DMS53 treated with DMSO at 0.1 percent for 48 hours (cell line): Measurements from ENCODE around the gene CCSER1.
"Not testable (repeated sequence)": the region's sequence is repeated elsewhere in the genome, so short reads cannot be mapped to it uniquely, and the experiment has no call there.

ENCODE experiments used
- DNase-seq: peaks from one replicate; lab custom pipeline; 2025; ENCODE audit not compliant: unreplicated experiment; lab: John Stamatoyannopoulos, UW

Gene CCSER1

DNA sequence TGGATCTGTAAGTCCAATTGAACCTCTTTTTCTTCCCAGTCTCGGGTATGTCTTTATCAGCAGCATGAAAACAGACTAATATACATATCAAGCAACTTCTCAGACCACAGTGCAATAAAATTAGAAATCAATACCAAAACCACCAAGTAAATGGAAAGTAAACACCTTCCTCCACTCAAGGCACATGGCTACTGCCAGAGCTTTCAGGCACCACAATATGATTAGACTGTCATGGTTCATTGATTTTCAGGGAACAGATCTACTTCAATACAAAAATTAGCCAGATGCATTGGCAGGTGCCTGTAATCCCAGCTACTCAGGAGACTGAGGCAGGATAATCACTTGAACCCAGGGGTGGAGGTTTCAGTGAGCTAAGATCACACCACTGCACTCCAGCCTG lies 776.2 kb downstream of the CCSER1 start:
- not testable (repeated sequence) for DNase-seq

DNA sequence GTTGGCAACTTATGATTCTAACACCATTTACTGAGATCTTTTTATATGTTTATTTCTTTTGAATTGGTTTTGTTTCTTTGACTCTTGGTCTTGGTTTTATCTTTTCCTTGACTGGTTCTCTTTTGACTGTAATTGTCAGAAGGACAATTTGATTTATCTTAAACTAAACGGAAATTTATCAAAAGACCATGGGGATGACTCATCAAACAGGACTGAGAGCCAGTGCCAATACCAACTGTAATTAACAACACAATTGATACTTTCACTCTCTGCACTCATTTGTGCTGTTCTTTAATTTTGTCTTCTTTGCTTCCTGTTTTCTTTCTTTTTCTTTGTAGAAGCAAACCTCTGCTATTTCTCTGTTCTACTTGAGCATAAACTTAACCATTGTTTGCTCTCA lies 776.8 kb downstream of the CCSER1 start:
- no peak for DNase-seq

DNA sequence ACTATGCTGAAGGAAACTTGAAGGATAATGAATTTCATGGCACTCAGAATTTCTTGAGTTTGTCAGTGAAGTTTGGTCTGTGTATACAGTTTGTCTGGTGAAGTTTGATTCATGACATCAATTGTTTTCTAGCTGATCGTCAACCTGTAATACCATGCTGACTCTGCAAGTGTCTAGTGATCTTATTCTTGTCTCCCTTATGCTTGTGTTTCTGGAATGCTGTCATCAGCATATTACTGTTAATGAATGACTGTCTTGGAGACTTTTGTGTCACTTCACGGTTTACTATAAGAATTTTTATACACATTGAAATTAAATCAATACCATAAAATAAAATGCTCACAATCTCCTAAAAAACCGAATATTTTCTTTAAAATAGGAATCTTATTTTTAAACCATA lies 779.0 kb downstream of the CCSER1 start:
- DNase-seq = no peak

DNA sequence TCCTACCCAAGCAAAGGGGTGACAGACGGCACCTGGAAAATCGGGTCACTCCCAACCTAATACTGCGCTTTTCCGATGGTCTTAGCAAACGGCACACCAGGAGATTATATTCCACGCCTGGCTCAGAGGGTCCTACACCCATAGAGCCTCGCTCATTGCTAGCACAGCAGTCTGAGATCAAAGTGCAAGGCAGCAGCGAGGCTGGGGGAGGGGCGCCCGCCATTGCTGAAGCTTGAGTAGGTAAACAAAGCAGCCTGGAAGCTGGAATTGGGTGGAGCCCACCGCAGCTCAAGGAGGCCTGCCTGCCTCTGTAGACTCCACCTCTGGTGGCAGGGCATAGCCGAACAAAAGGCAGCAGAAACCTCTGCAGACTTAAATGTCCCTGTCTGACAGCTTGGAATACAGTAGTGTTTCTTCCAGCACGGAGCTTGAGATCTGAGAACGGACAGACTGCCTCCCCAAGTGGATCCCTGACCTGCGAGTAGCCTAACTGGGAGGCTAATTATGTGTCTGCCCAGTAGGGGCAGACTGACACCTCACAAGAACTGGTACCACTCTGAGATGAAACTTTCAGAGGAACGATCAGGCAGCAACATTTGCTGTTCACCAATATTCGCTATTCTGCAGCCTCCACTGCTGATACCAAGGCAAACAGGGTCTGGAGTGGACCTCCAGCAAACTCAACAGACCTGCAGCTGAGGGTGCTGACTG lies 784.7 kb downstream of the CCSER1 start:
- DNase-seq = not testable (repeated sequence)

DNA sequence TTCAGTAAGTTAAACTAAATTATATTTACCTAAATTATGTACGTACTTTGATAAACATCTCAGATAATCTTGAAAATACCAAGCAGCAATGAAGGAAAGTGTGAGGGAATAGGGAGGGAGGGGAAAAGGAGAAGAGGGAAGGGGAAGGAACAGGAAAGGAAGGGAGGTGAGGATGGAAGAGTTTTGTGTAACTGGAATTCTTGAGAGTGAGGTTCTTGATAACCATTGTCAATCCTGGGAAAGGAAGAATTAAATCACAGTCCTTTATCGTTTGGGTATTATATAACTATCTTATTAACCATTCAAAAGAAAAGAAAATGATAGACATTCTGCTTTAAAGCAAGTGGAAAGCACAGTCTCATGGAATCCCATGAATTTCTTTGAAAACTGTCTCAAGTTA lies 795.0 kb downstream of the CCSER1 start:
- no peak for DNase-seq

DNA sequence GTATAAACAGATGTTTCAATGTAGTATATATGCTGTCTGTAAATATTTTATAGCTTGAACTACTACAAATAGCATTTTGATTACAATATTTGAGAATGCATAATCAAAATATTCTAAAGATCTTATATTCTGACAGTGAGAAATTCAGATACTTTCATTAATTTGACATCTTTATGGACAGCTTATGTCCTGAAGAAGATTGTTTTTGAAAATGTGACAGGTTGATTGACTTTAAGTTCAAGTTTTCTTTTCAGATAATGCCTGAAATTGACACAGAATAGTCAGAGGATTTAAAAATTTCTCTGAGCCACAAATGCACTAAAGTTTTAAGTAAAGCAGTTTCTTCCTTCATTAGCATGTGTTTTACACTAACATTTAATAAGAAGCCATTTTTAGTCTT lies 799.8 kb downstream of the CCSER1 start:
- no peak for DNase-seq

DNA sequence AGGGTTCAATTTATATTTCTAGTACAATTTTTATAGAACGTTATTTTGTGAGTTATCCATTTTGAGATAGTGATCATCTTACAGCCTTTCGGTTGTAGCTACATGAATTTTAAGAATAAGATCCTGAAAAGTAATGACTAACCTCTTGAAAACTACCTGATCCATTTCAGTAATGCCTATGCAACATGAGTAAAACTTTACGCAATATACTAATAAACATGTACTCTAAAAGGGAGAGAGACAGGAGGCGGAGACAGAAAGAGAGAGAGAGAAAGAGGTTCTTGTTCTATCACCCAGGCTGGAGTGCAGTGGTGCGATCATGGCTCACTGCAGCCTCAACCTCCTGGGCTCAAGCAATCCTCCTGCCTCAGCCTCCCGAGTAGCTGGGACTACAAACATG lies 816.1 kb downstream of the CCSER1 start:
- no peak for DNase-seq

DNA sequence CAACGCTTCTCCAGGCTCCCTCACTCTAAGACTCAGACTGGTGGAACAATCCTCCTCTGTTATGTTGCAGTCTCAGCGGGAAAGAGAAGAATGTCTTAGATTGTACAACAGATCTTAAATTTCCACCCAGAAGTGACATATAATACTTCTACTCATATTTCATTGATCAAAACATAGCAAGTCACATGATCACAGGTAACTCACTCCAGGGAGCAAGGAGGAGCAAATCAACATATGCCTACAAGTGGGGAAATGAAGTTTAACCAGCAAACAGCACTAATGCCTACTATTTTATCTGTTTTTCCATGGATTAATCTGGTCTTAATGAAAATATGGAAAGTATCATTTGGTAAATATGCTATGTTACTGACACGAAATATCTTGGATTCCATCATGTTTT lies 819.8 kb downstream of the CCSER1 start:
- no peak for DNase-seq

DNA sequence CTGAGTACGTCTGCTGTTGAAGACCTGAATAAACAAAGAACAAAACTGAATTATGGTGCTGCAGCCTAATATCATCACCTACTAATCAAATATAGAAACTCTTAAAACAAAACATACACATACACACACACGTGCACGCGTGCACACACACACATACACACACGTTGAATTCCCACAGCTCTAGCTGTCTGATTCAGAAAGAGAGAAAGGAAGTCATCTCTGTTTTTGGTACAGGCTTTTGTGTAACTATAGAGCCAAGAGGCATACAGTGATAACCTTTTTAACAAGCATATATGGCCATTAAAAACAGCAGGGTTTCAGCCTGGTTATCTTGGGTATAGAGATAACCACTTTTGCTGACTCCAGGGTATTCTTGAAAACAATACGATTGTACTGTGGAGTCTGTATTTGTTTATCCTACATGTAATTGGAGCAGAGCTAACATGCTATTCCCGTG lies 823.2 kb downstream of the CCSER1 start:
- DNase-seq = peak; percentile 32

DNA sequence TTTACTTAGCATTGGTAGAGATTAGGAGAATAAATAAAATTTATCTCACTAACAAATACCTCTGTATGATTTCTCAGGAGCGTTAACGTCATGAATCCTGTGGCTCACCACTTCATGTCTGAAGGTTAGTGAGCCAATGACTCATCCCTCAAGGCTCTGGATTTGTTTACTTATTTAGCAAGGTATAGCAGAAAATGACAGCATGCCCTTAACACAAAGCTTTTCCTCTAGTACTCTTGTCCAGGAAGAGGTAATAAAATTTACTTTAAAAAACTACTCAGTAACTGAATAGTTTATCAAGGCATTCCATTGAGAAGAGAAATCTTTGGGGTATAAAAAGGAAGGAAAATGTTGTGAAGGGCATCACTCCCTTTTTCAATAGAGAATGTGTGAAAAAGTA lies 823.8 kb downstream of the CCSER1 start:
- peak; percentile 83 for DNase-seq

DNA sequence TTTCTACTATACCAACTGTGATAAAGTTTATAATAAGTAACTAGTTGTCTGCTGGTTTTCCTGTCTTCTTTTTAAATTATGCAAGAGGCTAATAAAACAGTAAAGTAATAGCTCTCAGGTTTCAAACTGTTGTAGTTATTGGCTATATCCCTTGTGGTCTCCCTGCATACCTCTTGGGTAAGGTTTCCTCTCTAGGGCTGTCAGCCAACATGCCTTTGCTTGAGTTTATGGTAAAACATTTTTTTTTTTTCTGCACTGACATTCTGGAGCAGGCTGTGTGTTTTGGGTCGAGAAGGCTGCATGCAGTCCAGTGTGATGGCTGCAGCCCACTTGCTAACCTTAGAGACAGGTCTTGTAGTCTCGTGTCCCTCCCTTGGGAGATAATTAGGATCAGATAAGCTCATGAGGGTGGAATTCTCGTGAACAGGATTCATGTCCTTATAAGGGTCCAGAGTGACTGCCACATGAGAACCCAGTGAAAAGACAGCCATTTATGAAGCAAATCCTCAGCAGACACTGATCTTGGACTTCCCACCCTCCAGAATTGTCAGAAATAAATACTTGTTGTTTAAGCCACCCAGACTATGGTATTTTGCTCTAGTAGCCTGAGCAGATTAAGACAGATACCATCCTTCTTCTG lies 831.2 kb downstream of the CCSER1 start:
- DNase-seq = no peak

DNA sequence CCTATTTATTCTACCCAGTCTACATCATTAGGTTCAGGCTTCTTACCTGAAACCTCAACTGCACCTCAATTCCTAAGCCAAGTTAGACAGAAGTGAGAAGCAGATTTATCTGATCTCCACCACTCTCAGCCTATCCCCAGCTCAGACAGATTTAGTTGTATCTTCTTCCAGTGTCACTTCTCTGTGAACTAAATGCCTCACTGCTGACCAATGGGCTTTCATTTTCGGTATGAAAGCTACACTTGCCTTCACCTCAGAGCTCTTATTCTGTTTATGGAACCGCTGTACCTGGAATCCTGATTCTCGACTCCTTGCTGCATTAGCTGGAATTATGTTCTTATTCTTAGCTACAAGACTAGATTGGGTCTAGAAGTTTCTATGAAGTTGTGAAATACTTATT lies 833.2 kb downstream of the CCSER1 start:
- no peak for DNase-seq

DNA sequence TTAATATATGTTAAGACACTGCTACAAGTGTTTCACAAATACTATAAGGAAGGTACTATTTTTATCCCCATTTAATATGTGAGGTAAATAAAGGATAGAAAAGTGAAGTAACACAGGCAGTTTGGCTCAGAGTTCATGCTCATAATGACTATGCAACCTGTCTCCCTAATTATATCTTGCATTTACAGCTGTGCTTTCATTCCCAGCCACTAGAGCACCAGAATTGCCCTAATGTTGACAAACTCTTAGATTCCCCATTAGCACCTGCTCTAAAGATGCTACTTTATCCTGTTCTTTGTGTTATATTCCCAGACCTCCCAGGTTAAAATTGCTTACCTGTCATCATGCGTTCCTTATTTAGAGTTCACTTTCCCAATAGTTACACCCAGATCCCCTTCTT lies 833.6 kb downstream of the CCSER1 start:
- DNase-seq = no peak

DNA sequence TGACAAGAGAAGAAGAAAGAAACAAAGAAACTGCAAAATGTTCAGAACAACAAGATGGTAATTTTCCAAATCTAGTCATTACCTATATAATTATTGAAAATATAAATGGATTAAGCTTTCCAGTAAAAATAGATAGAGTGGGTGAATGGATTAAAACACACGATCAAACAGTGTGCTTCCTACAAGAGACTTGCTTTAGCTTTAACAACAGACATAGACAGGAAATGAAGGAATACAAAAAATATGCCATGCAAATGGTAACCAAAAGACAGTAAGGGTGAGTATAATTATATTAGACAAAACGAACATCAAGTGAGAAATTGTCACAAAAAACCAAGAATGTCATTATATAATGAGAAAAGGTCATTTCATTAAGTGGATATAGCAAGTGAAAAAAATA lies 842.8 kb downstream of the CCSER1 start:
- no peak for DNase-seq

DNA sequence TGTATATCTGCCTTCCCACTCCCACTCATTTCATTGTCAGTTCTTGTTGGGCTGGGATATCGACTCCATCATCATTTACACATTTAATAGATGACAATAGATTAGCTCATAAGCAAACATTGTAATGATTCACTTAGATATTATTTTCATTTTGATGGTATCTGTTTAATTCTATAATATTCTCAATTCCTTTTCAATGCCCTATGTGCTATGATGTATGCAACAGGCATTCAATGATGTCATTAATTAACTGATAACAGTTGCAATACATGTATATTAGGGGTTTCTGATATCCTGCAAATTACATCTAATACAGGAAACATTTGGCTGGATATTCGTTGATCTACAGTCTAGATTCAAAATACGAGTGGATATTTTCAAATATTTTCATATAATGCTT lies 850.5 kb downstream of the CCSER1 start:
- no peak for DNase-seq

DNA sequence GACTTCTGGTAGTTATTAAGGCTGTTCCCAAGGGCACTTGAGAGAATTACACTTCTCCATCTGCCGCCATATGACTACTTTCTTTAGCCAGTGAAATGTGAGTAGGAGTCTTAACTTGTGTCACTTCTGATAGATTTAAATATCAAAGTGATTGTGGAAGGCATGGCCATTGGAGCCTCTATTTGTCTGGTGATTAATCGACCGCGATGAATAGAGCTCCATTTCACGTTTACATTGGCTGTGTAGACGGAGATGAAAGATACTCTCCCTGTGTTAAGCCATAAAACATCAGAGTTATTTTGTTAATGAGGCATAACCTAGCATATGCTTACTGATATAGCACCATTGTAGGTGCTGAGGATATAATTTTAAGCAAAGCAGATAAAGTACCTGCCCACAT lies 852.4 kb downstream of the CCSER1 start:
- no peak for DNase-seq

DNA sequence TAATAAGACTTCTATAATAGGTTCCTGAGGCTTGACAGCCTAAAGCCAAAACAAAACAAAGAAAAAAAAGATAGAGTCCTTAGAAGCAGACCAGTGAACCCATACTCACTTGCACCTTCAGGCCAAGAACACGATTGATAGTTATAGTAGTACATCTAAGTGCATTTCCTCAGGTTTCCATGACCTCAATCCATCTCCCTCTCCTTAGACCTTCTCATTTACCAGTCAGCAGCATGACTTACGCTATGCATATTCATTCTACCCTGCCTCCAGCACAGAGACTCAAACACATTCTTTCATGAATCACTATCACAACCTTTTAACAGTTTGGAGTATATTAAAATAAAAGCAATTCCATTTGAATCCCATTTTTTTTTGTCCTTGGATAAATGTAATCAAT lies 855.6 kb downstream of the CCSER1 start:
- DNase-seq = no peak

DNA sequence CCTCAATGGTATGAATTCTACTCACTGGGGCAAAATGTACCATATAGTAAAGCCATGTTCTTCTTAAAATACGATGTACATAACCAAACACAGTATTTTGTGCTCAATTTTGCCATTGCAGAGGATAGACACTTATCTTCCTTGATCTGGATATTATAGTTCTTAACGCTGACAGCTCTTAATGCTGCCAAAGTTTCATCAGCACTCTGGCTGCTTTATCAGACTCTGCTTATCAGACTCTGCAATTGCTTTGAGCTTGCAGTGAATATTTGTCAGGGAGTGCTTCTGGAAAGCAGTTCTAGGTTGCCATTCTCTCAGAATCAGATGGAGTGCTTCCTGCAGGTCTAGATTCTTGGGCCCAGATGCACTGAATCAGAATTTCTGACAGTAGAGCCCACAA lies 863.1 kb downstream of the CCSER1 start:
- DNase-seq = no peak

DNA sequence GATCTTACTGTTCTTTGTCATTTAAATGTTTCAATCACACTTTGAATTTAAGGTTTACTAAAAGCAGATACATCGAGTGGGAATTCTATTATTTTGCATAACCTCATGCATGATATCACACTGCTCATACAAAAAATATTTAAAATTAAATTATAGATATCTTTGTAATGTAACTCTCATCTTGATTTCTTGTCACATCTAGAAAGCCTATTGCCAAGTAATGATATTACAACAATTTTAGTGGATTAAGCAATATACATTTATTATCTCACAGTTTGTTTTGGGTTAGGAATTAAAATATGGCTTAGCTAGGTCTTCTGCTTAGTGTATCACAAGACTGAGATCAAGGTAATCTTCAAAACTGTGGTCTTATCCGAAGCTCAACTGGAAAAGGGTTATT lies 865.0 kb downstream of the CCSER1 start:
- DNase-seq = no peak

DNA sequence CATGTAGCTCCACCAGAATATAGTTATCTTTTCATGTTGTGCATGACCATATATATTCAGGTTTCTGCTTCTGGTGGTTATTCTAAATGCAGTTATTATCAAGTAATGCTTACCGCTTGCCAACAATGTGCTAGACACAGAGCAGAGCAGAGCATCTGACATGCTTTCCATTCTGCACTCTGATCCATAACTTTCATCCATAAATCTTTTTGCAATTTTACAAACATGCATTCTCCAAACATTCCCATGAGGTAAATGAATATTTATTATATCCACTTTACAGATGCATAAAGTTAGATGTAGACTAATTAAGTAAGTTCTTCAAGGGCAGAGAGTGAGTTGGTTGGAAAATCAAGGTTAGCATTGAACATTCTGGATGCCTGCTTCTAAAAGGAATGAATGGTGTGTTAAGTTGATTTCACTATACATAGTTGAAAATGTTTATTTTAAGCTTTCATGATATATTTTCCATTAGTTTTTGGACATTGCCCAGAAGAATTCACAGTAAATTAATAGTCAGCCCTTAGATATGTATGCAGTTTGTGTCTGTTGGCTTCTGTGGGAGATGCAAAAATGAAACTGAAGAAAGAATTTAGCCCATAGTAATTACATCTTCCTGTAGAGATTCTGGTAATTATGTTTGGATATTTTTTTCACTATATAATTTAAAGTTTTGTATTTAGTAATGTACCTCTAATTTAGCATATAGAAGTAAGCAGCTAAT lies 867.8 kb downstream of the CCSER1 start:
- DNase-seq = no peak

DNA sequence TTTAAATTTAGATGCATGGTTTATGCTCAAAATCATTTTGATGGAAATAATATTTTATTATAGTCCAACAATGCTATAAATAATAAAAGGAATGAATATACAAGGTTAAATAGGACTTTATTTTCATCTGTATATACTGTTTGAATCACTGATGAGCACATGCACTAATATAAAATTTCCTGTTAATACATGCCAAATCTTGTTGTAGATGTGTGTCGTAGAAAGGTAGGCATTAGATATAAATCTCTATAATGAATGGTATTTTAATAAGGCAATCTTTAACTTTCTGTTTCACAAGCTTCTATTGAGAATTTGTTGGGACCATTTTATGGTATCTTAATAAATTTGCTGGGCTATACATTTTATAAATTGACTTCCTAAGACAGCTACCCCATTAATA lies 868.8 kb downstream of the CCSER1 start:
- no peak for DNase-seq

DNA sequence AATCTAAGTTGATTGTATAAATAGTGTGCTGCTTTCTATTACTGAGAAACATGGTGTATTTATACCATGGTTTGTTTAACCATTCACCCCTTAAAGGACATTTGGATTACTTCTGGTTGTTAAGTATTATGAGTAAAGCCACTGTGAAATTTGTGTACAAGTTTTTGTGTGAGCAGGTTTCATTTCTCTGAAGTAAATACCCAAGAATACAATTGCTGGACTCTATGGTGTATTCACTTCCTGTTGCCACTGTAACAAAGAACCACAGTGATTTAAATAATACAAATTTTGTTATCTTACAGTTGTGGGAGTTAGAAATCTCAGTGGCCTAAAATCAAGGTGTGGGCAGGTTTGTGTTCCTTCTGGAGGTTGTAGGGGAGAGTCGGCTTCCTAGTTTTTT lies 869.6 kb downstream of the CCSER1 start:
- DNase-seq = no peak
